ENCODE data around the gene BTRC. TPM values are rescaled to one million over a fixed set of nuclear protein-coding genes. Genes with fewer than 3 reads are reported as not detected.

The BTRC gene
- total RNA-seq, 1 experiment from 2014 or later, result 5.7 TPM

DNA sequence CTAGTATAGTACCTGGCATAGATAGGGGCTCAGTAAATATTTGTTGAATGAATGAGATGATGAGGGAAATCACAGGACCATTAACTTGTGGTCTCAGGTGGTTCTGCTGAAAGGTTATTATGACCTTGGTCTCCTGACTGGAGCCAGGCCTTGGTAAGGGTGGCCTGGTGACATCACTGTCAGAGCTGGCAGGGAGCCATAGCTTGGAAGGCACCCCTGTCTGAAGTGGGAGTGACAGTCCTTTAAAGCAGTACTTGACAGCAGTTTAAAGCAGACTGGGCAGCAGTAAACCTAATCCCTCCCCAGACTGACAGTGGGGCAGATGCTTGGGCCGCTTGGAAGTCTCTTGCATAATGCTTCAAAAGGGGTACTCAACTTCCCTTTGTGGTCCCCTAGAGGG lies 247.6 kb downstream of the BTRC start:
- Histone ChIP-seq H3K4me3 (ENCODE audit: low read length) (no peak overlapping the region), H3K9ac (ENCODE audit: low read length) (no peak overlapping the region), H3K9me2 (replicated peaks; ENCODE audit: low read length) (no peaks in the 10 kb centered on the region), H3K9me3 (ENCODE audit: low read length) (no peaks in the 10 kb centered on the region), H3F3A (ENCODE audit: low read length, unreplicated experiment) (no peaks in the 10 kb centered on the region), H3K27ac (ENCODE audit: low read length) (no peak overlapping the region), H3K79me2 (ENCODE audit: low read length) (no peaks in the 10 kb centered on the region), H3K27me3 (ENCODE audit: low read length) (no peaks in the 10 kb centered on the region), H2AFZ (ENCODE audit: low read length) (no peak overlapping the region), H3K36me3 (ENCODE audit: low read depth, low read length) (no peaks in the 10 kb centered on the region), H3K4me2 (ENCODE audit: low read length) (no peak overlapping the region), H4K20me1 (ENCODE audit: low read length) (no peaks in the 10 kb centered on the region), H3K4me1 (ENCODE audit: insufficient read depth, low read length) (no peaks in the 10 kb centered on the region)
- ChIA-PET CTCF (interaction anchor here (1.7 kb wide), 1 partner anchor 179 kb away, joined by 18 read pairs; no protein-coding TSS in a partner anchor), POLR2A (ENCODE audit: unreplicated experiment) (no interaction called here)
- ATAC-seq (no peak), DNase-seq (no peak)
- TF ChIP-seq EZH2 (IDR thresholded peaks at IDR 0.05; ENCODE audit: low read length, unreplicated experiment), result no peak
- no peak for TF ChIP-seq EZH2phosphoT487 (IDR thresholded peaks at IDR 0.05; ENCODE audit: borderline replicate concordance, low read length)
- TF ChIP-seq, protein P1, sequence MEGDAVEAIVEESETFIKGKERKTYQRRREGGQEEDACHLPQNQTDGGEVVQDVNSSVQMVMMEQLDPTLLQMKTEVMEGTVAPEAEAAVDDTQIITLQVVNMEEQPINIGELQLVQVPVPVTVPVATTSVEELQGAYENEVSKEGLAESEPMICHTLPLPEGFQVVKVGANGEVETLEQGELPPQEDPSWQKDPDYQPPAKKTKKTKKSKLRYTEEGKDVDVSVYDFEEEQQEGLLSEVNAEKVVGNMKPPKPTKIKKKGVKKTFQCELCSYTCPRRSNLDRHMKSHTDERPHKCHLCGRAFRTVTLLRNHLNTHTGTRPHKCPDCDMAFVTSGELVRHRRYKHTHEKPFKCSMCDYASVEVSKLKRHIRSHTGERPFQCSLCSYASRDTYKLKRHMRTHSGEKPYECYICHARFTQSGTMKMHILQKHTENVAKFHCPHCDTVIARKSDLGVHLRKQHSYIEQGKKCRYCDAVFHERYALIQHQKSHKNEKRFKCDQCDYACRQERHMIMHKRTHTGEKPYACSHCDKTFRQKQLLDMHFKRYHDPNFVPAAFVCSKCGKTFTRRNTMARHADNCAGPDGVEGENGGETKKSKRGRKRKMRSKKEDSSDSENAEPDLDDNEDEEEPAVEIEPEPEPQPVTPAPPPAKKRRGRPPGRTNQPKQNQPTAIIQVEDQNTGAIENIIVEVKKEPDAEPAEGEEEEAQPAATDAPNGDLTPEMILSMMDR (conservative IDR thresholded peaks at IDR 0.05; ENCODE audit: low read depth, low read length), result no peak
- no TSS peak for BruUV-seq (replicated peaks)
- intact Hi-C loops (cut with micrococcal nuclease), result loop anchor here (10.0 kb wide), 1 partner anchor 473 kb away; no protein-coding TSS in a partner anchor

DNA sequence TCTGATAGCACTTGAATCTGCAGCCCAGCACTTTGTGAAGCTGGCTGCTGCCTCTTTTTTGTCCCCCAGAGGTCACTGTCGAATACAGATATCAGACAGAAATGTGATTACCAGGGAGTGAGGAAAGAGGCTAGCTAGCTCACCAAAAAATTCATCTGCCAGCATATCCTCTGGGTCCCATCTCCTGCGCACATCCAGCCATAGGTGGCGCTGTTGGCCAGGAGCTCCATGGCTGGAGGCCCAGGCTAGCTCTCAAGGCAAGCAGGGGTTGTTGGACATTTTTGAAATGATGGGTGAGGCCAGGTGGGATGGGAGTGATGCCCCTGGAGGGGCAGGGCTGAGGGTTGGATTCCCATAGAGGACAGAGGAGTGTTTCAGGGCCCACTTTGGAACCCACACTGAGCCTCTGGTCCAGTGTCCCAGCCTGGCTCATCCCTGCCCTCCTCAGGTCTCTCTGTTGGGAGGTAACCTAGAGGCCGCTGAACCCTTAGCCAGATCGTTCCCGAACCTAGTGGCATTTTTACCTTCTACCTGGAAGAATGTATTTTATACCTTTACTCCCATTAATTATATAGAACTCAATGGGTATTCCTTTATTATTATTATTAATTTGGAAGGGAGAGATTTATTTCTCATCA lies 248.9 kb downstream of the BTRC start:
- no peaks in the 10 kb centered on the region for H3K9me3 ChIP-seq (ENCODE audit: low read length)
- H4K20me1 ChIP-seq (ENCODE audit: low read length), result no peaks in the 10 kb centered on the region
- H3K9me2 ChIP-seq (replicated peaks; ENCODE audit: low read length), result no peaks in the 10 kb centered on the region
- H3K4me3 ChIP-seq (ENCODE audit: low read length), result no peak overlapping the region
- CTCF ChIA-PET, result interaction anchor here (0.5 to 1.7 kb wide), 11 partner anchors 13 to 481 kb away, joined by 3 to 18 read pairs (median 6); partner anchors contain the start of genes DPCD and POLL
- no peaks in the 10 kb centered on the region for H3K36me3 ChIP-seq (ENCODE audit: low read depth, low read length)
- no peak overlapping the region for H3K4me2 ChIP-seq (ENCODE audit: low read length)
- intact Hi-C loops (cut with micrococcal nuclease), result loop anchor here (1.0 to 10.0 kb wide), 2 partner anchors 178 to 472 kb away; no protein-coding TSS in a partner anchor
- no peak overlapping the region for H3K9ac ChIP-seq (ENCODE audit: low read length)
- DNase-seq (peak; percentile 76), ATAC-seq (peak; percentile 91)
- POLR2A ChIA-PET (ENCODE audit: unreplicated experiment), result interaction anchor here (0.6 kb wide), 1 partner anchor 101 kb away, joined by 3 read pairs; no protein-coding TSS in a partner anchor
- no peak overlapping the region for H2AFZ ChIP-seq (ENCODE audit: low read length)
- BruUV-seq (replicated peaks), result no TSS peak
- no peaks in the 10 kb centered on the region for H3K4me1 ChIP-seq (ENCODE audit: insufficient read depth, low read length)
- H3K27ac ChIP-seq (ENCODE audit: low read length), result no peak overlapping the region
- H3F3A ChIP-seq (ENCODE audit: low read length, unreplicated experiment), result no peaks in the 10 kb centered on the region
- no peak for TF ChIP-seq EZH2 (IDR thresholded peaks at IDR 0.05; ENCODE audit: low read length, unreplicated experiment)
- no peak for TF ChIP-seq EZH2phosphoT487 (IDR thresholded peaks at IDR 0.05; ENCODE audit: borderline replicate concordance, low read length)
- TF ChIP-seq, protein P1 (conservative IDR thresholded peaks at IDR 0.05; ENCODE audit: low read depth, low read length), result peak; percentile 89
- H3K79me2 ChIP-seq (ENCODE audit: low read length), result no peaks in the 10 kb centered on the region
- H3K27me3 ChIP-seq (ENCODE audit: low read length), result no peaks in the 10 kb centered on the region

Small RNAs within 50 kb of the gene (microRNA-seq; reads per million reads assigned to microRNA genes)
- not detected for gene MIR3158-1 (ENCODE audit: unreplicated experiment)
- gene MIR3158-2 (ENCODE audit: unreplicated experiment), result not detected

Other genes with a start within 250 kb of the BTRC start
- gene TLX1, start 222.9 kb upstream of the BTRC start, total RNA-seq (2014; rRNA removed), result not detected in 2 replicates
- gene LBX1, start 124.7 kb upstream of the BTRC start, total RNA-seq (2014; rRNA removed), result not detected in 2 replicates
- 10.9 and 13.1 TPM in 2 replicates for gene POLL, start 234.1 kb downstream of the BTRC start, total RNA-seq (2014; rRNA removed)
- 37.1 and 44.2 TPM in 2 replicates for gene DPCD, start 234.2 kb downstream of the BTRC start, total RNA-seq (2014; rRNA removed)

All from PC-3 (cell line).